Stimulated activated CD4-positive, alpha-beta T cell treated with anti-CD3 and anti-CD28 coated beads, TNF-alpha, amount 100 ng/mL, for 24 hours (primary cell): ENCODE data around the gene PILRA.
"Not testable (repeated sequence)": the region's sequence is repeated elsewhere in the genome, so short reads cannot be mapped to it uniquely, and the experiment has no call there.

Experiments
- DNase-seq, 3 experiments: peaks; one replicate each; pipeline ENCODE4 v3.0.0-alpha.2; 2020; ENCODE audit warnings: low read depth in 3 of 3

PILRA gene

DNA sequence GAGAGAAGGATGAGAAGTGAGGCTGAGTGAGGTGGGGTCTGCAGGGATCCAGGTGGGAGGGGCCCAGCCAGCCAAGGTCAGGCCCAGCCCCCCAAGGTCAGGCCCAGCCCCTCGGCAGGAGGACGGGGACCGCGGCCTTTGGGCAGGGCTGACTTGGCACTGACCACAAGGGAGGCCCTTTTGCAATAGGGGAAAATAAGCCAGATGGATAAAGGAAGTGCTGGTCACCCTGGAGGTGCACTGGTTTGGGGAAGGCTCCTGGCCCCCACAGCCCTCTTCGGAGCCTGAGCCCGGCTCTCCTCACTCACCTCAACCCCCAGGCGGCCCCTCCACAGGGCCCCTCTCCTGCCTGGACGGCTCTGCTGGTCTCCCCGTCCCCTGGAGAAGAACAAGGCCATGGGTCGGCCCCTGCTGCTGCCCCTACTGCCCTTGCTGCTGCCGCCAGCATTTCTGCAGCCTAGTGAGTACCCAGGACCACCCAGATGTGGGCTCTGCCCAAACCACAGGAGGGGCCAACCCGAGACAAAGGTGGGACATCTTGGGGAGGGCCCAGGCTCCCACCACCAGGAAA is at the start of gene PILRA:
Gene PILRA, plus strand, starts transcription at position 227 of the 571 bp plus-strand sequence. Its CDS starts 170 bp downstream, at position 397.
- no peak for DNase-seq

DNA sequence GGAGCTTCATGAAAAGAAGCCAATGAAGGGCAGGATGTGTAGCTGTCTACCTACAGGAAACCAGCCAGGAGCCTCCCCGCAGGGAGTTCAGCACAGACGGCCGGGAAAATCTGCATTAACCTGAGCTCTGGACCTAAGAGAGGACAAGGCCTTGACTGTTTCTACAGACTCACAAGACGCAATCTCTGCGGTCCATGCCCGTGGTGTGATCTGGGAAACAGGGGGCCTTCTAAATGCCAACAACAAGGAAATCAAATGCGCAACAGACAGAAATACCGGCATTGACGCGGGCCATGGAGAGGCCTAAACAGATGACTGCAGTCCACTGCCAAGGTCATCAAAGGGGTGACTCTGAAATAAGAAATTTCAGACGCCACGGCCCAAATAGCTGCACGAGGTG is 49.1 kb upstream of the PILRA start:
- DNase-seq = not testable (repeated sequence)

DNA sequence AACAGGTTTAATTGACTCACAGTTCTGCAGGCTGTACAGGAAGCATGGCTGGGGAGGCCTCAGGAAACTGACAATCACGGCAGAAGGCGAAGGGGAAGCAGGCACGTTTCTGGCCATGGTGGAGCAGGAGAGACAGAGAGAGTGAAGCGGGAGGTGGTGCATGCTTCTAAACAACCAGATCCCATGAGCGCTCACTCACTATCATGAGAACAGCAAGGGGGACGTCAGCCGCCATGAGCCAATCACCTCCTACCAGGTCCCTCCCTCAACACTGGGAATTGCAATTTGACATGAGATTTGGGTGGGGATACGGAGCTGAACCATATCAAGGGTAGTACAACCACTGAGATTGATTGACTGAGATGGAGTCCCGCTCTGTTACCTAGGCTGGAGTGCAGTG is 47.6 kb upstream of the PILRA start:
- not testable (repeated sequence) for DNase-seq

DNA sequence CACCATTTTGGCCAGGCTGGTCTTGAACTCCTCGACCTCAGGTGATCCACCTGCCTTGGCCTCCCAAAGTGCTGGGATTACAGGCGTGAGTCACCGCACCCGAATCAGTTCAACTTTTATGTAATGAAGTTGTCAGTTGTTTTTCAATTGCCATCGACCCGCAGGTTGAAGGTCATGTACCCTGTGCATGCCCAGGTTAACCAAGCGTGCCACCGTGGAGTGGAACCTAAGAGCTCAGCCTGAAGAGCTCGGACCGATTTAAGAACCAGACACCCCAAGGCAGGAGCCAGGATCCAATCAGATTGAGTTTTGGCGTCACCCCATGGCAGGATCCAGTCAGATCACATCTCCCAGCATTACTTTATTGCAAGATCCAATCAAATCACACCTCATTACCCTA is 46.4 kb upstream of the PILRA start:
- not testable (repeated sequence) for DNase-seq

DNA sequence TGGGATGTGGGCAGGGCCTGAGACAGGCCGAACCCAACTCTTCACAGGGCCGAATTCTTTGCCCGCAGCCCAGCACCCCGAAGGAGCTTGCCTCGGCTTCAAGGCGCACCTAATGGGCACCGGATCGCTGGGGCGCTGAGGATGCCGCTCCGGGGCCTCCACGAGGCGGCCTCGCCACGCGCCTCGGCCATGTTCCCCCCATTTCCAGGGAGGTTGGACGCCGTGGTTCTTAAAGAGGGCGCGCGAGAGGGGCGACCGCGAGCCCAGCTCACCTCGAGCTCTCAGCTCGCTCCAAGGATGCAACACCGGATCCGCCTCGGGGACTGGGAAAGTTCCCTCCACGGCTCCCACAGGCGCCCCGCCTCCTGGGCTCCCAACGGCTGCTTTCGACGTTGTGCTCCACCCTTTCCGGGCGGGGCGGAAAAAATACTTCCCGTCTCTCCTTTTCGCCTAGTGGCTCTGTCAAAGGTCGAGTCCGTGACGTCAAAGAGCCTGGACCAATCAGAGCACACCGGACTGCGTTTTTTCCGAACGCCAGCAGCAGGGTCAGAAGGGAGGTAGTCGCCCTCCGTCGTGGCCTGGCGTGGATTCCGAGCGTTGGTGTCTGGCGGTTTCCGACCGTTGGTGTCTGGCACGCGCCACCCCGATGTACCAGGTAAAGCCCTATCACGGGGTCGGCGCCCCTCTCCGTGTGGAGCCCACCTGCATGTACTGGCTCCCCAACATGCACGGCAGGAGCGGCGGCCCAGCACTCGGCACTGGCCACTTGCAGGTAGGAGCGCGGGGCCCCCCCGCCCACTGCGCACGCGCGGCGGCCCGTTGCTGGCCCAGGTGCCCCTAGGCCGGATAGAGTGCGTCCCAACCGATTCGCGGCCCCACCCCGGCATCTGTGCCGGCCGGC is 37.5 kb upstream of the PILRA start:
- peak; percentile 65 to 88 (median 73) for DNase-seq

DNA sequence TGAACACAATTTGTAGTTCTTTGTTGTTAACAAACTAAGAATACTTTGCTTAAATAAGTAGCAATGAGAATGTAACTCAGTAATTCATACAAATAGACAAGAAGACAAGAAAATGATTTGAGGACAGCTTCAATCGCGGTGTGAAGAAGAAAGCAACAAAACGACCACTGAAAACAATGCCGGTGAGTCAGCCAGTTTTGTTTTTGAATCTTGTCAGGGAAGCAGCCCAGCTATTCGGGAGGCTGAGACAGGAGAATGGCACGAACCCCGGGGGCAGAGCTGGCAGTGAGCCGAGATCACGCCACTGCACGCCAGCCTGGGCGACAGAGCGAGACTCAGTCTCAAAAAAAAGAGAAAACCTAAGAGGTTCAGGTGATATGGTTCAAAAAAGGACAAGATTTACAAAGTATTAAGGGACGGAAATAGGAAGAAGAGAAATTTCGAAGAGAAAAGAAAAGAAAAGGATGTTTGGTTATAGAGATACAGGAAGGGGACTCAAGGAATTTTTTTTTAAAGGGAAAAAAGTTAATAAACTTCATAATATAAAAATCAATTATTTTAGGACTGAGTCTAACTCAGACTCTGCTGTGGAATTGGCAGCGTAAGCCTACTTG is 35.1 kb upstream of the PILRA start:
- DNase-seq = not testable (repeated sequence)

DNA sequence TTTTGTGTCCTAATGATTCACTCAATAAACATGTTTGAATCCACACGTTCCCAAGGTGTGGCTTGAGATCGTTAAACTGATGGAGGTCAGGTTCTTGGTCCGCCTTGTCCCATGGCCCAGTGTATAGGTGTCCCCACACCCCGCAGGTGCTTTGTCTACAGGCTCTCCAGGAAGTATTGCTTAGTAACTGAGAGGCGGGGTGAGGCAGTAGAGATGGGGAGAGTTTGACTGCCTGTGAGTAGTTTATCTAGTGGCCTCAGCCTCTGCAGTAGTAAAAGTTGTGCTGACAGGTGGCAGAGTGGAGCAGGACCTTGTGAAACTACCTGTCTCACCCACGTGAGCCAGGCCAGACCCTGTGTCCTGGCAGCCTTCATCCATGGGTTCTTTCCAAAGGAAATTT is 32.0 kb upstream of the PILRA start:
- not testable (repeated sequence) for DNase-seq

DNA sequence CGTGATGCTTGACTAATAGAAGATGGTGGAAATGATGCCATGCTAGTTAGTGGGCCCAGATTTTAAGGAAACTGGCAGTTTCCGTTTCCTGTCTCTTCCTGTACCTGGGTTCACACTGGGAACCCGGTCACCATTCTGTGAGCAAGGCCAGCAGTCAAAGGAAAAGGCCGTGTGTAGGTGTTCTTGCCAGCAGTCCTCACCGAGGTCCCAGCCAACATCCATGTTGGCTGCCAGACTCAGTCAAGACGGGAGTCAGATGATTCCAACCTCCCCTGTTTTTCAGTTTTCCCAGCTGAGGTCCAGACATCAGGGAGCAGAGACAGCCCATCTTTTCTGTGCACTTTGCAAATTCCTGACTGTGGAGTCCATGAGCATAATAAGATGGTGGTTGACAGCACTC is 30.5 kb upstream of the PILRA start:
- DNase-seq = no peak

DNA sequence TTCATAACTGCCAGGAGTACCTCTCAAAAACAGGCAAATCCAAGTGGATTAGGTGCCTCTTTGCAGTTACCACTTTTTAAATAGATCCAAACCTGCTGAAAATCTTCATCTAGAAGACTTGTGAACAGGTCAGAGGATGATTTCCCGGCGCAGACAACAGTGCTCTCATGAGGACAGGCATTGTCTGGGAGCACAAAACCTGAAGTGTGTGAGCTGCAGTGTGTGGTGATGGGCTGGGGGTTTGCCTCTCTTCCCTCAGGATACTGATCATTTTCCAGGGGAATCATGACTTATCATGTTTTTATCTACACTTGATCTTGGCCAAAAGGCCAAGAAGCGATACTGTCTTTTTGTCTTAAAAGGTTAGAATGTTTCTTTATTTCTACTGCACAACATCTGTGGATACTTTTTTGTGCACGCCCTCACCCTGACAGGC is 29.1 kb upstream of the PILRA start:
- not testable (repeated sequence) for DNase-seq

DNA sequence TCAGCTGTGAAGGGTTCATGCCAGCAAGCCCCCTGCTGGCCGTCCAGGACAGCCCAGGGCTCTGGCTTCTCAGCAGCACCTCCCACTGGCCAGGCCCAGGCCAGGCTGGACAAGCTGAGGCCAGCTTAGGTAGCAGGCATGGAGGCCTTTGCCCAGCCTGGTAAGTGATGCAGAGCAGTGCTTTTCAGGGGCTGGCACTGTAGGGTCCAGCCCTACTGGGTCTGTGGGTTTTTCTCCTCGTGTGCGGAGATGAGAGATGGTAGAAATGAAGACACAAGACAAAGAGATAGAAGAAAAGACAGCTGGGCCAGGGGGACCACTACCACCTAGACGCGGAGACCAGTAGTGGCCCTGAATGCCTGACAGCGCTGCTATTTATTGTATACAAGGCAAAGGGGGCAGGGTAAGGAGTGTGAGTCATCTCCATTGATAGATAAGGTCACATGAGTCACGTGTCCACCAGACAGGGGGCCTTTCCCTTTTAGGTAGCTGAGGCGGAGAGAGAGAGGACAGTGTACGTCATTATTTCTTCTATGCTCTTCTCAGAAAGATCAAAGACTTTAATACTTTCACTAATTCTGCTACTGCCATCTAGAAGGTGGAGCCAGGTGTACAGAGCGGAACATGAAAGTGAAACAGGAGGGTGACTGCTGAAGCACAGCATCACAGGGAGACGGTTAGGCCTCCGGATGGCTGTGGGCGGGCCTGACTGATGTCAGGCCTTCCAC is 28.6 kb upstream of the PILRA start:
- DNase-seq = peak; percentile 58 to 75 (median 69)

DNA sequence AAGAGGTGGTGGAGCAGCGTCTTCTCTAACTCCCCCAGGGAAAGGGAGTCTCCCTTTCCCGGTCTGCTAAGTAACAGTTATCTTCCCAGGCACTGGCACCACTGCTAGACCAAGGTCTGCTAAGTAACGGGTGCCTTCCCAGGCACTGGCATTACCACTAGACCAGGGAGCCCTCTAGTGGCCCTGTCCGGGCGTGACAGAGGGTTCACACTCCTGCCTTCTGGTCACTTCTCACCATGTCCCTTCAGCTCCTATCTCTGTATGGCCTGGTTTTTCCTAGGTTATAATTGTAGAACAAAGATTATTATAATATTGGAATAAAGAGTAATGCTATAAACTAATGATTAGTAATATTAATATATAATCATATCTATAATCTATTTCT is 28.0 kb upstream of the PILRA start:
- DNase-seq = peak in 2 of 3 experiments; percentile 24 to 63

DNA sequence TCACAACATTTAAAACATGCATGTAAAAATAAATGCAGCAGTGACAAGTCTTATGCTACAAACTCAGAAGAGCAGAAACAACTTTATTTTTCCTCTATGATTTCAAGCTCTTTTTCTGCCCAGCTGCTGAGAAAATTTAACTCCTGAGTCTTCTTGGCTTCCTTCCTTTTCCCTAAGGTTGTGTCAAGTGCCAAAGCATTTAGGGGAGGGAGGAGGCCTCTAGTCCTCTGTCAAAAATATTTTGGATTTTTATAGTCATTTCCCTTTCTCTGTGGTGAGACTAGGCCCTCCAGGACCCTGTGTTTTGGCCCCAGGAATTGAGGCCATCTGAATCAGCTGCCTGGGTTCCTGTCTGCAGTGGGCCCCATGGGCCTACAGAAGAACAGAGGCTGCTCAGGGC is 26.4 kb upstream of the PILRA start:
- no peak for DNase-seq

DNA sequence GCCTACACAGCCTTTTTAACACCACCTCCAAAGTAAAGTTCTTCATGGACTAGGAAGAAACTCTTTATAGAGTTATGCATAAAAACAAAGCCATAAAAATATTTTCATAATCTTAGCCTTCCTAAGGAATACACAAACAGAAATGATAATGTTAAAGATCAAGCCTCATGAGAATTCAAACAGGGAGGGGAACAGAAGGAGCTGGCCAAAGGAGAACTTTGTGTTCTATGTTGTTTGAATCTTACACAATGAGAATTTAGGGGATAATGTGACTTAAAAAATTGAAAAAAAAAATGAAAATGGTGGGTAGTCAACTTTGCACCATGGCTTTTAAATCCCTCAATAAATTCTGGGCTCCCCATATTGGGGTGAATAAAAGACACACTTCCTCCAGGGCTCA is 24.5 kb upstream of the PILRA start:
- no peak for DNase-seq

DNA sequence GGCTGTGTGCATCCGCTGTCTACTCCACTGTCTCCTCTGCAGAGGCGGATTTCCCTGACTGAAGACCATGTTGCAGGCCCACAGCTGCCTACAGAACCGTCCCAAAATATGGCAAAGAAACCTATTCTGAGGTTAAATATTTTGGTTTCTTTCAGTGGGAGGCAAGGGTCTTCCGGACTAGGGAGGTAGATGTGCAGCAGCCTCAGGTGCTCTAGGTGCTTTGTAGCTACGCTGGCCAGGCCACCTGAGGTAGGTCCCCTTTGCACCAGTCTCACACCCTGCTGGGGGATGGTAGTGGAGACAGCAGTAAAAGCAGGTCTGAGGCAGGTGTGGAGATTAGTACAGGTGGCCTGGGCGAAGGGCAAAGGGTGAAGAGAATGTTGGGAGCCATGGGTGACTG is 23.5 kb upstream of the PILRA start:
- DNase-seq = no peak

DNA sequence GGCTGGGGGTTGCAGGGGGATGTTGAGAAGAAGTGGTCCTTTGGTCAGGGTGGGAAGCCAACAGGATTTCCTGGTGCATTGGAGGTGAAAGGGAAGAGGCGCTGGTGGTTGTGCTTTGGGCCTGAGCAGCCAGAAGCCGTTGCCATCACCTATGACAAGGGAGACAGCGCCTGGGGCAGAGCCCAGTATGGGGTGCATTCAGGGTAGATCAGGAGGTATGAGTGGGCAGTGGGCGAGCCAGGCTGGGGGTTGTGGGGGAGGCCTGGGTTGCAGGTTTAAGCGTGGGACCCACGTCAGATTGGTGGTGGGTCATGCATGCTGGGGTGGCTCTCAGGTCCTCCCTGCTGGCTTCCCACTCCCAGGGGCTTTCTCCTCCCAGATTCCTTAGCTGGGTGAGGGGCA is 21.6 kb upstream of the PILRA start:
- DNase-seq = no peak

DNA sequence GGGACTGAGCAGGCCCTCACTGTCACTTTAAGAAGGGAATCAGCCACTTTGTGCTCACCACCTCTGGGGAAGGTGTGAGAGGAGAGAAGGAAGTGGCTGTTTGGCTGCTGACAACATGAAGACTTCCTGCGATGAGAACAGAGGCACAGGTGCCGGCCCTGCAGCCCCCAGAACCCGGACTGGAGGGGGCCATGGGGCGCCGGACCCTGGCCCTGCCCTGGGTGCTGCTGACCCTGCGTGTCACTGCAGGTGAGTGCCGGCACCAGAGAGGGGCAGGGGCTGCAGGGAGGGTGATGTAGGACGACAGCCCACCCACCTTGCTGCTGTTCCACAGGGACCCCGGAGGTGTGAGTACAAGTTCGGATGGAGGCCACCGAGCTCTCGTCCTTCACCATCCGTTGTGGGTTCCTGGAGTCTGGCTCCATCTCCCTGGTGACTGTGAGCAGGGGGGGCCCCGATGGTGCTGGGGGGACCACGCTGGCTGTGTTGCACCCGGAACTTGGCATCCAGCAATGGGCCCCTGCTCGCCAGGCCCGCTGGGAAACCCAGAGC is 21.0 kb upstream of the PILRA start:
- not testable (repeated sequence) for DNase-seq

DNA sequence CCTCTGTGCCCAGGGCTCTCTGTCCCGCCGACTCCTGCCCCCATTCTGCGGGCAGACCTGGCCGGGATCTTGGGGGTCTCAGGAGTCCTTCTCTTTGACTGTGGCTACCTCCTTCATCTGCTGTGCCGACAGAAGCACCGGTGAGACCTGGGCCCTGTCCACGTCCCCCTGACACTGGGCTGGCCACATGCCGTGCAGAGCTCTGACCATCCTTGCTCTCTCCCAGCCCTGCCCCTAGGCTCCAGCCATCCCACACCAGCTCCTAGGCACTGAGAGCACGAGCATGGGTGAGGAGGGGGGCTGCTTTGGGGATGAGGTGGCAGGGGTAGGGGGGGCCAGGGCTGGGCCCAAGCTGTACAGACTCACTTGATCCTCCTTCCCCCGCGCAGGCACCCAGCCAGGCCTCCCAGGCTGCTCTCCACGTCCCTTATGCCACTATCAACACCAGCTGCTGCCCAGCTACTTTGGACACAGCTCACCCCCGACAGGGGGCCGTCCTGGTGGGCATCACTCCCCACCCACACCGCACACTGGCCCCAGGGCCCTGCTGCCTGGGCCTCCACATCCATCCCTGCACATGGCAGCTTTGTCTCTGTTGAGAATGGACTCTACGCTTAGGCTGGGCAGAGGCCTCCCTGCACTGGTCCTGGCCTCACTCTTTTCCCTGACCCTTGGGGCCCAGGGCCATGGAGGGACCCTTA is 20.2 kb upstream of the PILRA start:
- no peak for DNase-seq

DNA sequence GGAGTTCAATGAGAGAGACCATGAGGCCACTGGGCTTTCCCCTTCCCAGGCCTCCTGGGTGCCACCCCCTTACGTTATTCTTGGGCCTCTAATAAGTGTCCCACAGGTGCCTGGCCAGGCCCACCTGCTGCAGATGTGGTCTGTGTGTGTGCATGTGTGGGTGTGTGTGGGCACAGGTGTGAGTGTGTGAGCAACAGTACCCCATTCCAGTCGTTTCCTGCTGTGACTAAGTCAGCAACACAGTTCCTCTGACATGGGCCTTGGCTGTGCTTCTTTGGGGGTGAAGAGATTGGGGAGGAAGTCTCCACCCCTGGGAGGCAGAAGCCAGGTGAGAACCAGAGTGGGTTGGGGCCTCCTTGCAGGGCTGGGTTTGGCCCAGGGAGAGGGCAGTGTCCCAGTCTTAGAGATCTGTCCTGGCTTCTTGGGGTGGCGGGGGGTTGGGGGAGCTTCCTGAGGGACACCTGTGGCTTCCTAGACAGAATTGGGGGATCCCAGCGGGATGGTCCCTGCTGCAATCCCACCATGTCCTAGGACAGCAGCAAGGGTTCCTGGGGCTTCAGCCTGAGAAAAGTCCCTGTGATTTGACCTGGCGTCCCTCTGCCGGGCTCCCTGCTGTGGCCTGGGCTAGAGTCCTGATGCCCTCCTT is 19.5 kb upstream of the PILRA start:
- peak in 1 of 3 experiments; percentile 39 for DNase-seq

DNA sequence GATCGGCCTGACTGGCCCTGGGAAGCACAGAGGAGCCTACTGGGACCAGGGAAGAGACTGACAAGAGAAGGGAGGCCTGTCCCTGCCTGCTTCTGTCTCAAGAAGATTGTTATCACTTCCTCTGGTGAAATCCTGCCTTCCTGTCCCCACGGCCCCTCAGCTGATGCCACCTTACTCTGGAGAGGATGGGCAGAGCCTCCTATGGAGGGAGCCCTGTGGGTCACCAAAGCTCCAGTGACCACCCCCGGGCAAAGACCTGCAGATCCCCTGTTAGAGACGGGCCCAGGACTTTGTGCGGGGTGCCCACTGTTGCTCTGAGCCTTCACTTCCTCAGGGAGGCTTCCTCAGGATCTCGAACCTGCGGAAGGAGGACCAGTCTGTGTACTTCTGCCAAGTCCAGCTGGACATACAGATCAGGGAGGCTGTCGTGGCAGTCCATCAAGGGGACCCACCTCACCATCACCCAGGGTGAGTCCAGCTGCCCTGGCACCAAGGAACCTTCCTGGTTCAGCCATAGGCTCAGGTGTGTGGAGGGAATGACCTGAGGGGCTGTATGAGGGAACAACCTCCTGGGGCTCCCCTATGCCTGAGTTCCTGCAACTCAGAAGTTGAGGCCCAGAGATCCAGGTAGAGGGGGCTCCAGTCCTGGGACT is 16.7 kb upstream of the PILRA start:
- DNase-seq = no peak

DNA sequence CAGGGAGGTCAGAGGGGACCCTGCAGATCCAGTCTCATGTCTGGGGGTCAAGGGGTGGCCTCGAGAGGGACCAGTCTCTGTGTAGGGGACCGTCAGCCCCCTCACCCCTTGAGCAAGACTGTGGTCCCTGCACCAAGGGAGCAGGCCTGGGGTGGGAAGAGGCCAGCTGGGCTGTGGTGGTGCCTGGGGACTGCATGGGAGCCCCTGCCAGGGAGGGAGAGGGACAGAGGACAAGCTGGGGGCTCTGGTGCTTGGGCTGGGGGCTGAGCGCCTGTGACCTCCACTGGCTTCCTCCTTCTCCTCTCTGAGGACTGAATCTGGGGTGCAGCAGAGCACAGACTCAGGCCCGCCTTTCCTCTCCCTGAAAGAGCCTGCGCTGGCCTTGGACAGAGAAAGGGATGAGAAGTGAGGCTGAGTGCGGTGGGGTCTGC is 16.1 kb upstream of the PILRA start:
- DNase-seq = no peak
